ENCODE data around the gene MAGI2. TPM values are rescaled to one million over a fixed set of nuclear protein-coding genes. Genes with fewer than 3 reads are reported as not detected.

Gene MAGI2
- total RNA-seq, 1 experiment from 2014 or later, result 14.3 TPM

DNA sequence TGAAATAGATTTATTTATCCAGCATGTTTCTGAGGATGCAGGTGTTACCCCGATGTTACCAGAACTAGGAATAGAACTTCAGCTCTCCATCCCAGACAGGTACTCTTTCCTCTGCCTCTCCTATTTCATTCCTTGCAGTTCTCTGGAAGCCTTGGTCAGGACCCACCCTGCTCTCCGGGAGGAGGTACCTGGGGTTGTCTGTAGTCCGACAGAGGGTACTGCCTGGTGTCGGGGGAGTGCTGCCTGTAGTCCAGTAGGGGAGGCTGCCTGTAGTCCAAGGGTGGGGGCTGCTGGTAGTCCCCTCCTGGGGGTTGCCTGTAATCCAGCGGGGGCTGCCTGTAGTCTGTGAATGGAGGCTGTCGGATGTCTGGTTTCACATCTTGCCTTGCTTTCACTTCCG is 1326.5 kb downstream of the MAGI2 start:
- Histone ChIP-seq H3K18ac (ENCODE audit: insufficient read length, low read depth, low read length) (no peak overlapping the region), H2AK5ac (ENCODE audit: insufficient read length, low read length) (no peak overlapping the region), H3K4ac (ENCODE audit: low read depth, low read length) (no peak overlapping the region), H3K9ac (ENCODE audit: extremely low read depth, insufficient read length, low read length) (no peak overlapping the region), H2BK5ac (ENCODE audit: insufficient read length, low read length) (no peak overlapping the region), H4K8ac (replicated peaks; ENCODE audit: insufficient read length, low read depth, low read length) (no peak overlapping the region), H2AFZ (ENCODE audit: low read length) (no peak overlapping the region), H4K20me1 (ENCODE audit: control insufficient read depth, insufficient read depth, insufficient read length) (no peaks in the 10 kb centered on the region), H3K27ac (ENCODE audit: insufficient read length, low read depth, low read length) (no peak overlapping the region), H3K9me3 (ENCODE audit: control insufficient read depth, low read depth, low read length) (no peaks in the 10 kb centered on the region), H3K23ac (ENCODE audit: insufficient read length, low read depth, low read length) (no peak overlapping the region), H3K14ac (ENCODE audit: insufficient read depth, low read length) (no peak overlapping the region), H4K5ac (ENCODE audit: insufficient read length, low read depth, low read length) (no peak overlapping the region), H3K23me2 (ENCODE audit: insufficient read length, low read depth, low read length, poor library complexity, severe bottlenecking) (no peaks in the 10 kb centered on the region), H3K4me2 (ENCODE audit: insufficient read depth, insufficient read length, low read length) (no peak overlapping the region), H3K4me1 (ENCODE audit: insufficient read depth, low read length) (peaks cover 2% of the 10 kb centered on the region; the same call in 1 of the 2 replicates), H3K79me1 (ENCODE audit: insufficient read depth, low read depth, low read length, poor library complexity, severe bottlenecking) (no peaks in the 10 kb centered on the region), H2BK15ac (ENCODE audit: low read depth, low read length) (no peak overlapping the region), H3T11ph (ENCODE audit: low read length) (no peak overlapping the region), H2BK20ac (ENCODE audit: low read depth, low read length, poor library complexity, severe bottlenecking) (no peak overlapping the region), H3K56ac (ENCODE audit: insufficient read length, low read depth, low read length) (no peak overlapping the region), H3K27me3 (ENCODE audit: insufficient read depth, low read length) (no peaks in the 10 kb centered on the region), H2BK120ac (ENCODE audit: low read depth, low read length, poor library complexity, severe bottlenecking) (no peak overlapping the region), H4K91ac (ENCODE audit: insufficient read length, low read depth, low read length) (no peak overlapping the region), H2BK12ac (ENCODE audit: insufficient read length, low read depth, low read length) (no peak overlapping the region), H3K79me2 (ENCODE audit: insufficient read depth, low read length) (no peaks in the 10 kb centered on the region)
- H3K4me1 Mint-ChIP-seq, result peaks cover 26 to 28% of the 10 kb centered on the region in 2 experiments
- WGBS (ENCODE audit: extremely low coverage, insufficient read length, low lambda C conversion rate), result no CpG with 5 or more reads among the region's 7 CpGs
- TF ChIP-seq, protein P1, sequence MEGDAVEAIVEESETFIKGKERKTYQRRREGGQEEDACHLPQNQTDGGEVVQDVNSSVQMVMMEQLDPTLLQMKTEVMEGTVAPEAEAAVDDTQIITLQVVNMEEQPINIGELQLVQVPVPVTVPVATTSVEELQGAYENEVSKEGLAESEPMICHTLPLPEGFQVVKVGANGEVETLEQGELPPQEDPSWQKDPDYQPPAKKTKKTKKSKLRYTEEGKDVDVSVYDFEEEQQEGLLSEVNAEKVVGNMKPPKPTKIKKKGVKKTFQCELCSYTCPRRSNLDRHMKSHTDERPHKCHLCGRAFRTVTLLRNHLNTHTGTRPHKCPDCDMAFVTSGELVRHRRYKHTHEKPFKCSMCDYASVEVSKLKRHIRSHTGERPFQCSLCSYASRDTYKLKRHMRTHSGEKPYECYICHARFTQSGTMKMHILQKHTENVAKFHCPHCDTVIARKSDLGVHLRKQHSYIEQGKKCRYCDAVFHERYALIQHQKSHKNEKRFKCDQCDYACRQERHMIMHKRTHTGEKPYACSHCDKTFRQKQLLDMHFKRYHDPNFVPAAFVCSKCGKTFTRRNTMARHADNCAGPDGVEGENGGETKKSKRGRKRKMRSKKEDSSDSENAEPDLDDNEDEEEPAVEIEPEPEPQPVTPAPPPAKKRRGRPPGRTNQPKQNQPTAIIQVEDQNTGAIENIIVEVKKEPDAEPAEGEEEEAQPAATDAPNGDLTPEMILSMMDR (conservative IDR thresholded peaks at IDR 0.05), result no peak
- H3K27ac Mint-ChIP-seq, result no peak overlapping the region
- no peaks in the 10 kb centered on the region for H3K9me3 Mint-ChIP-seq
- DNase-seq, result no peak
- H3K36me3 Mint-ChIP-seq (ENCODE audit: insufficient read depth in 1 of 3, low read depth in 3 of 3), result no peaks in the 10 kb centered on the region; a peak in 1 of 7 replicates
- H3K4me3 Mint-ChIP-seq, result no peak overlapping the region
- no peaks in the 10 kb centered on the region for H3K27me3 Mint-ChIP-seq (ENCODE audit: low read depth)
